Measurements from ENCODE around the gene PWP2.

DNA sequence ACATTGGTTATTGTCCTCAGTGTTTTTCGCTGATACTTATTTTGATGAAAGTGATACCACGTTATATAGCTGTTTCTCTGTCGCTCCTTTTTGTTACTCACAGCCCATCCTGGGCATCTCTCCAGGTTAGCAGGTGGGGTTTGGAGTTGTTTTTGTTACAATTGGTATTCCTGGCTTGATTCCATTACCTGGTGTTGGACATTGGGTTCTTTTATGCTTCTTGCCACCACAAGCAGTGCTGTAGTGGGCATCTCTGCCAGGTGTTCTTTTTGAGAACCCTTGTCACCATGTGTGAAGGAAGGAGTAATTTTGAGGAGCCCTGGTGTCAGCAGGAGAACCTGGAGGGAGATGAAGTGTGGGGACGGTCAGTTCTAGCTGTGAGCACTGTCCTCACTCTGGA, 47.5 kb upstream of the PWP2 start:
- TF ChIP-seq, protein P1, sequence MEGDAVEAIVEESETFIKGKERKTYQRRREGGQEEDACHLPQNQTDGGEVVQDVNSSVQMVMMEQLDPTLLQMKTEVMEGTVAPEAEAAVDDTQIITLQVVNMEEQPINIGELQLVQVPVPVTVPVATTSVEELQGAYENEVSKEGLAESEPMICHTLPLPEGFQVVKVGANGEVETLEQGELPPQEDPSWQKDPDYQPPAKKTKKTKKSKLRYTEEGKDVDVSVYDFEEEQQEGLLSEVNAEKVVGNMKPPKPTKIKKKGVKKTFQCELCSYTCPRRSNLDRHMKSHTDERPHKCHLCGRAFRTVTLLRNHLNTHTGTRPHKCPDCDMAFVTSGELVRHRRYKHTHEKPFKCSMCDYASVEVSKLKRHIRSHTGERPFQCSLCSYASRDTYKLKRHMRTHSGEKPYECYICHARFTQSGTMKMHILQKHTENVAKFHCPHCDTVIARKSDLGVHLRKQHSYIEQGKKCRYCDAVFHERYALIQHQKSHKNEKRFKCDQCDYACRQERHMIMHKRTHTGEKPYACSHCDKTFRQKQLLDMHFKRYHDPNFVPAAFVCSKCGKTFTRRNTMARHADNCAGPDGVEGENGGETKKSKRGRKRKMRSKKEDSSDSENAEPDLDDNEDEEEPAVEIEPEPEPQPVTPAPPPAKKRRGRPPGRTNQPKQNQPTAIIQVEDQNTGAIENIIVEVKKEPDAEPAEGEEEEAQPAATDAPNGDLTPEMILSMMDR (IDR thresholded peaks at IDR 0.05), result no peak
- no peak for TF ChIP-seq POLR2A (IDR thresholded peaks at IDR 0.05)
